NCI-H2107 (cell line): Measurements from ENCODE around the gene FADS6.
"Not testable (repeated sequence)": the region's sequence is repeated elsewhere in the genome, so short reads cannot be mapped to it uniquely, and the experiment has no call there.

Source experiments
- DNase-seq: peaks from one replicate; lab custom pipeline; 2025; lab: John Stamatoyannopoulos, UW

The FADS6 gene

GRCh38 chr17:74888469-74888868 is 5.0 kb downstream of the FADS6 start:
- DNase-seq, result no peak

GRCh38 chr17:74883241-74883745 is 10.1 kb downstream of the FADS6 start:
- DNase-seq, result no peak

DNA sequence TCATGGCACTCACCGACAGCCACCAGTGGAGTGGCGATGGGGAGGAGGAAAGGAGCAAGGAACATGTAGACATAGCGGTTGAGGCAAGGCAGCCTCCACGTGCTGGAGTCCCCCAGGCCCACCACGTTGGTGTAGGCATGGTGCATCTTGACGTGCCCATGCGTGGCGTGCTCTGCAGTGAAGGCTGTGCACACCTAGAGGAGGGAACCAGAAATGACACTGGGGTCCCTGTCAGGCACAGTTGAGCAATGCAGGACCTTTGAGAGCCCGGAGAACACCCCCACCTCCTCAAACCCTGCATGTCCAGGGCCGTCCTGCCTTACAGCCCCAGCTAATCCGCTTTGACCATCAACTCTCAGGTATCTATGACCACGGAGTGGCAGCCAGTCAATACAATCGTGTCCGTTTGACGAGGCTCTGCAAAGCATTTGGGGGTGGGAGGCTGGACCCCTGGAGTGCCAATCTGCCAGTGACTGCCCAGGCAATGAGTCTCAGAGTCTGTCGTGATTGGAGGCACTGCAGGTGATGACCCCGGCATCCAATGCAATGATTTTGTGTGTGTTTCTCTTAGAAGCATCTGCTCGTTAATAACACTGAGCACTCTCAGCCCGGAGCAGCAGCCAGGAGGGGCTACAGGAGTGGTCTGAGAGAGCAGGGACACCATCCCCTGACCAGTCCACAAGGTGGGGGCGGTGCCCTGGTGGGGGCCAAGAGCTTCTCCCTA is 10.8 kb downstream of the FADS6 start:
- no peak for DNase-seq

GRCh38 chr17:74881073-74881472 is 12.4 kb downstream of the FADS6 start:
- DNase-seq, result no peak

- DNase-seq, result no peak
Measured at GRCh38 chr17:74879308-74879707, 14.1 kb downstream of the FADS6 start.

DNA sequence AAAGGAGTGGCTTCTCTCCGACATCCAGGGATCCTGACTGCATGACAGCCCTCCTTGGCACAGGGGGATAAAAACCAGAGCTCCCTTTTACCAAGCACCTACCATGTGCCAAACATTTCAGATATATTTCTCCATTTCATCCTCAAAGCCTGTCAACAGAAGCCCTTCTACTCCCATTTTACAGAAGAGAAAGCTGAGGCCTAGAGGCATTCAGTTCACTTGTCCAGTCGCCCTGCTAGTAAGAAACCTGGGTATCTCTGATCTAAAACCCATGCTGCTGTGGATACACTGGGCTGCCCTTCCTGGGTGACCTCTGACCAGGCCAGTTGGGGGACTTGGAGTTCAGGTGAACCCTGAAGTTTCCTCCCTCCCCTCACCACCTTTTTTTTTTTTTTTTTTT is 14.8 kb downstream of the FADS6 start:
- DNase-seq, result no peak

DNA sequence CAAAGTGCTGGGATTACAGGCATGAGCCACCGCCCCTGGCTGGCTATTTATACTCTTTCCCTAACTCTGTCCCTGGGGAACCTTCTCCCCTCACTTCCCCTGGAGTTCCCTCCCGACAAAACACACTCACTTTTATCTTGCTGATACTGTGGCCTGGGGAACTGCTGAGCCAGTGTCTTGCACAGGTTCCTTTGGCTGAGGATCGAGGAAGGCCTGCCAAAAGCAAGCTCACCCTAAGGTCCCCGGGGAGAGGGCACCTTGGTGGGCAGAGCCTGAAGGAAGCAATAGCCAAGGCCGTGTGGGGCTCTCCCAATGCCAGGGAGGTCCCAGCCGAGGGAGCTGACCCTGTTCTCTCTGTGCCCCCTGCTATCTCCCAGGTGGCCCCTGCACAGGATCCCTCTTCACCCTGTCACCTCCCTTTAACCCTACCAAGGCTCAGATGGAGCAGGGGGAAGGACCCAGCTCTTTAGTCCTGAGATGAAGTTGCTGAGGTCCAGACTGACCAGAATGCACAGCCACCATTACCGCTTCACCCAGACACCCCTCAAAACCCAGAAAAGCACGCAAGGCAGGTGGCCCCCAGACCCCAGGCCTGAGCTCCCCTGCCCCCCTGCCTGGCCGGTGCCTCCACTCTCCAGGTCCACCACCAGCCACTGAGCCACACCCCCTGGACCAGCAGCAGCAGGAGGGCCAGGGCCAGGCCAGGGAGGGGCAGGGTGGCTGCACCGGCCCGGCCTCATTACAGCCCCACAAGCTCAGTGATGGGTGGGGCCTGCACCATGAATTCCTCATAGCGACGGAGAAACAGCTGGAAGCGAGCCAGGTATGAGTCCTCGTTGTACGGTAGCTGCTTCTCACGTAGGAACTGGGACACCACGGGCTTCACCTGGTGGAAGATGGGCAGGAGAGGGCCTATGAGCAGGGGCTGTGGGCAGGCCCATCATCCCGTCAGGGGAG is 15.6 kb downstream of the FADS6 start:
- DNase-seq, result no peak

- no peak for DNase-seq
Measured at GRCh38 chr17:74875977-74876593, 17.3 kb downstream of the FADS6 start.

- no peak for DNase-seq
Measured at GRCh38 chr17:74875155-74875976, 18.1 kb downstream of the FADS6 start.

DNA sequence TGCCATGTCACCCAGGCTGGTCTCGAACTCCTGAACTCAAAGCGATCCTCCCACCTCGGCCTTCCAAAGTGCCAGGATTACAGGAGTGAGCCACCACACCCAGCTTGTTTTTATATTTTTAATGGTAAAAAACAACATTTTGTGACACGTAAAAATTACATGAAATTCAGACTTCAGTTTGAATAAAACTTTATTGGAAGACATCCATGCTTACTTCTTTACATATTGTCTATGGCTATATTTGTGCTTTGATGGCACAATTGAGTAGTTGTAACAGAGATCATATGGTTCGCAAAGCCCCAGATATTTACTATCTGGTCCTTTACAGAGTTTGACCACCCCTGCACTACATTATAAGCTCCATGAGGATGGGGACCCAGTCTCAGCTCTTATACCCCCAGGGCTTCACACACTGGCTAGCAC is 18.8 kb downstream of the FADS6 start:
- no peak for DNase-seq

- DNase-seq, result no peak
Measured at GRCh38 chr17:74873874-74874614, 19.4 kb downstream of the FADS6 start.

GRCh38 chr17:74873037-74873873 is 20.2 kb downstream of the FADS6 start:
- DNase-seq, result peak; percentile 96

DNA sequence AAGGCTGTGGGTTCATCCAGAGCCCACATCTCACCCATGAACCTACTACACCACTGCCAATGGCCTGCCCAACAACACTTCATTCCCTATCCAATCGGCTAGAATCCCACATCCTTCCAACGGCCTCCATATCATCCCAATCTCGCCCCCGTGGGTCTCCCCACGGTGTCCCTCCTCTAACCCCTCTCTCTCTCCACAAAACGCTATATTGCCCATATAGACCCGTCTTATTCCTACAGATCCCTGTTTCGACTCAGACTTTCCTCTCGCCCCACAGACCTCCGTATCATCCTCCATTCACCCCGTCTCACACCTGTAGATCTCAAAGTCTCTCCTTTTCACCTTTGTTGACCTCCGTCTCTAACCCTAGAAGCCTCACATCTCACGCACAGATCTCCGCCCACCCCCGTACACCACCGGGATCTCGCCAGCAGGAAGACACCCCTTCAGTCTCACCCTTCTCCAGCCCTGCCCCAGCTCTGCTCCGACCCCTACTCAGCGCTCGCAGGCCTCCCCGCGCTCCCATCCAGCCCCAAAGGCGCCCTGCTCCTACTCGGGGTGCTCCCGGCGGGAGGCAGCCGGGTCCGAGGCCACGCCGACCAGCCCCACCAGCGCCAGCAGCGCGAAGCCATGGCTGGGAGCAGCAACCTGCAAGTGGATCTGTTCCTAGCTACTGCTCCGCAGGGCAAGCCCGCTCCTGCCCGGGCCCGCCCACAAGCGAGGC is 21.0 kb downstream of the FADS6 start, which contains the start of gene FDXR:
FDXR (minus strand) TSS at position 682 of the 724 bp plus-strand sequence; CDS start at position 632, 50 bp downstream.
- DNase-seq, result no peak

DNA sequence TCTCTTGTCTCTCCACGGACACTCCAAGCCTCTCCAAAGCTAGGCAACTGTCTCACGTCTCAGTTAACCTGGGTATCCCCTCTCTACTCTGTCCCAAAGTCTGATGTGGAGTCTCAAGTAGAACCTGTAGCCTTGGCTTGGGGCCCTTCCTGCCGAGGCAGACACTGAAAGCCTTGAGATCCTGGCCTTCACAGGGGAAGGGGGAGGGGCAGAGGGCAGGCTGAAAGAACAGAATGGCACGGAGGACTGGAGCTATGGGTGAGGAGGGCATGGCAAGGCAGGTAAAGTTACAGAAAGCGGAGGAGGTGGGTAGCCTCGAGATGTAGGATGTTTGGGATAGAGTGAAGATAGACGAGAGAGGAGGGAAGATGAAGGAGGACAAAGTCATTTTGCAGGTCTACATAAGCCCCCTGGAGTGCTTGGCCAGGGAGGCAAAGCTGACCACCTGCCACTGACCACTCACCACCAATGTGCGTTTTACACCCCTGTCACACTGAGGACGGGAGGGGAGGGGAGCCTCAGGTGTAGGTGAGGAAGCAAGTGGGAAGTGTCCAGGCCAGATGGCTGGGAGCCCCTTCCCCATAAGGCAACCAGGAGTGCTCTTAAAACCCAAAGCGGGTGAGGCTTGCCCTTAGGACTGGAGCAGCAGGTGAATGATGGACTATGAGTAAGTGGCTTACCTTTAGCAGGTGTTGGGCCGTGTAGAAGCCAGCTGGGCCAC is 21.9 kb downstream of the FADS6 start:
- no peak for DNase-seq

DNA sequence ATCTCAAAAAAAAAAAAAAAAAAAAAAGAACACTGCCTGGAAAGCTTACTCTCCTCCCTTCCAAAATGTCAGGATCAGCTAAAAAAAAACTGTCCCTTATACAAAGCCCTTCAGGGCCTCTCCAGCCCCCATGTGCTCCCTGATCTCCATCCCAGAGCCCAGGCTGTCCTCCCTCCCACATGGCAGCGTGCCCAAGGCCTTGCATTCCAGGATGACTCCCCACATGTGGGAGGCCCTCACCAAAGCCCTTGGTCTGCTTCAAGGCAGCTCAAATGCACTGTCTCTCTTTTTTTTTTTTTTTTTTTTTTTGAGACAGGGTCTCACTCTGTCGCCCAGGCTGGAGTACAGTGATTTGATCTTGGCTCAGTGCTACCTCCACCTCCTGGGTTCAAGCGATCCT is 22.9 kb downstream of the FADS6 start:
- no peak for DNase-seq

- DNase-seq, result not testable (repeated sequence)
Measured at GRCh38 chr17:74870028-74870427, 23.4 kb downstream of the FADS6 start.

- DNase-seq, result no peak
Measured at GRCh38 chr17:74868908-74869255, 24.6 kb downstream of the FADS6 start.

DNA sequence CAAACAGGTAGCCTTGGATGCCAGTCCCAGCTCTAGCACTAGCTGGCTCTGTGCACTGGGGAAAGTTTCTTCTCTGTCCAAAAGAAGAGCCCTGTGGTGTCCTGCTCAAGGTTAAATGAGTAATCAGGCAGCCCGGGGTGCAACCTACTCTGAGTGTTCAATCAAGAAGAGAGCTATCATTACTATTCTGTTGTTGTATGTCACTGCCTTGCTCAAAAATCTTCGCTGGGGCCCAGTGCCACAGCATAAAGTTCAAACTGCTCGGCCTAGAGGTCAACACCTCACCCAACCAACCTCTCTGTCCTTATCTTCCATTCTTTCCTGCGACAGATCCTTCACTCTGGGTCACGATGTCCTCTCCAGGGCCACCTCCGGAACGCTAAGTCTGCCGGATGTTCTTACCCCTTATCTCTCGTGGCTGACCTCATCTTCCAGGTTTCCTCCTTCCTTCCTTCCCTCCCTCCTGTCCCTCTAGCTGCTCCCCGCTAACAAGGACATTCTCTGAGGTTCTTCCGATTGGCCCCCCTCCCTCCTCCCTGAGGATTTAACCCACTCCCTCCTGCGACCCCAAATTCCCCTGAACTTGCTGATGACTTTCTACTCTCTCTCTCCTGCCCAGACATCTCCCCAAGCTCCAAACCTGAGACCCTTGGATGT is 25.1 kb downstream of the FADS6 start:
- DNase-seq, result no peak
